ENCODE measurements around the gene VEZT.

The VEZT gene

DNA sequence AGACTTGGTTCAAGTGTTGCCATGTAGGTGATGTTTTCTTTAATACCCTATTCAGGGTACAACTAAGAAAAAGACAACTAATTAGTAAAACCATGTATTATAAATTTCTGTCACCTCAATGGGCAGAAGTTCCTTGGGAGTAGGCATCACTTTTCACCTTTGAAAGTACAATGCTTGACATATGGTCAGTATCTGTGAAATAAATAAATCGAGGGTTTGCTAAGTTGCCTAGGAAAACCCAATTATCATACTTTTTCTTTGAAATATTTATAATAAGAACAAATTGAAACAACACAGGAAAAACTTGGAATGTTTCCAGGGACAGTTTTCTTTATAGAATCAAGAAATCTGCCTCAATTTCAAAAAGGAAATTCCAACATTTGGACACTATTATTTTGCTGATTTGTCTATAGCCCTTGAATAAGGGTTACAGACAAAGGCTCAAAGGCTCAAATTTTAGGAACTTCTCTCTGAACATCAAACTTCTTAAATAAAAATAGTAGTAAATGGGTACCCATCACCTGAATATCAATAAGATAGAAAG, 14.0 kb upstream of the VEZT start:
- no peaks in the 10 kb centered on the region for H3K4me1 ChIP-seq
- H3K36me3 ChIP-seq (ENCODE audit: control insufficient read depth, insufficient read depth, low read length), result no peaks in the 10 kb centered on the region
- H3K27ac ChIP-seq, result no peak overlapping the region
- no peak overlapping the region for H2AFZ ChIP-seq
- TF ChIP-seq, protein P1, sequence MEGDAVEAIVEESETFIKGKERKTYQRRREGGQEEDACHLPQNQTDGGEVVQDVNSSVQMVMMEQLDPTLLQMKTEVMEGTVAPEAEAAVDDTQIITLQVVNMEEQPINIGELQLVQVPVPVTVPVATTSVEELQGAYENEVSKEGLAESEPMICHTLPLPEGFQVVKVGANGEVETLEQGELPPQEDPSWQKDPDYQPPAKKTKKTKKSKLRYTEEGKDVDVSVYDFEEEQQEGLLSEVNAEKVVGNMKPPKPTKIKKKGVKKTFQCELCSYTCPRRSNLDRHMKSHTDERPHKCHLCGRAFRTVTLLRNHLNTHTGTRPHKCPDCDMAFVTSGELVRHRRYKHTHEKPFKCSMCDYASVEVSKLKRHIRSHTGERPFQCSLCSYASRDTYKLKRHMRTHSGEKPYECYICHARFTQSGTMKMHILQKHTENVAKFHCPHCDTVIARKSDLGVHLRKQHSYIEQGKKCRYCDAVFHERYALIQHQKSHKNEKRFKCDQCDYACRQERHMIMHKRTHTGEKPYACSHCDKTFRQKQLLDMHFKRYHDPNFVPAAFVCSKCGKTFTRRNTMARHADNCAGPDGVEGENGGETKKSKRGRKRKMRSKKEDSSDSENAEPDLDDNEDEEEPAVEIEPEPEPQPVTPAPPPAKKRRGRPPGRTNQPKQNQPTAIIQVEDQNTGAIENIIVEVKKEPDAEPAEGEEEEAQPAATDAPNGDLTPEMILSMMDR (IDR thresholded peaks at IDR 0.05), result no peak
- H3K79me2 ChIP-seq, result no peaks in the 10 kb centered on the region
- H3K9me3 ChIP-seq (ENCODE audit: control insufficient read depth, low read length), result no peaks in the 10 kb centered on the region
- no peaks in the 10 kb centered on the region for H3K27me3 ChIP-seq (ENCODE audit: control insufficient read depth, insufficient read depth, low read length)
- H3K9ac ChIP-seq, result no peak overlapping the region
- no peak overlapping the region for H3K4me2 ChIP-seq (ENCODE audit: low read length)
- H3K4me3 ChIP-seq (ENCODE audit: low read depth, low read length), result no peak overlapping the region

DNA sequence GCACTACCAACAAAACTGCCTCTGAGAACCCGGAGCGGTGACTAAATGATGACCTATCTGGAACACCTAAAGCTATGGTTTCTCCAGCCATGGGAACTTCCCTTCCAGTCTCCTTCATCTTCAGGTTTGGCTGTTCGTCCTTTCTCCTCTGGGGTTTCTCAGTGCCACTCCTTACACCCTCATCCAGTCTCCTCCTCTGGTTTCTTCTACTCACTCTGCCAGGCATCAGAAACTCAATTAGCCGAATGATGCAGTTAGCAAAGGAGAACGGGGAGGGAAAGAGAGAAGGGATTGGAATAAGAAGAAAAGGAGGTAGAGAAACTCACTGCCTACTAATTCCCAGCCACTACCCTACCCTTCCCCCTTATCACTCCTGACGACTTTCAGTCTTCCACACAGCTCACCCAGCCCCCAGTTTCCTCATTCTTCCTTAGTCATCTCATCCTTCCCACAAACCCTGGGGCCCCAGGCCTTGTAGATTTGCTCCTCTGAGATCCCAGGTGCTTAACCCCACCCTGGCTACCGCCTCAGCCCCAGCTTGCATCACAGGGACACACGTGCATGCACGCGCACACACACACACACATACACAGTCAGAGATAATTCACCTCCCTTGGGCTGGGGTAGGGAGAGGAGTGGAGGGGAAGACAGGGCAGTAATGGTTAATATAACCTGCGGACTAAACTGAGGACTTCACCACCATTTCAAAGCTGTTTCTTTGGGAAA, 13.3 kb upstream of the VEZT start:
- H3K4me3 ChIP-seq (ENCODE audit: low read depth, low read length), result no peak overlapping the region
- TF ChIP-seq, protein P1 (IDR thresholded peaks at IDR 0.05), result no peak

DNA sequence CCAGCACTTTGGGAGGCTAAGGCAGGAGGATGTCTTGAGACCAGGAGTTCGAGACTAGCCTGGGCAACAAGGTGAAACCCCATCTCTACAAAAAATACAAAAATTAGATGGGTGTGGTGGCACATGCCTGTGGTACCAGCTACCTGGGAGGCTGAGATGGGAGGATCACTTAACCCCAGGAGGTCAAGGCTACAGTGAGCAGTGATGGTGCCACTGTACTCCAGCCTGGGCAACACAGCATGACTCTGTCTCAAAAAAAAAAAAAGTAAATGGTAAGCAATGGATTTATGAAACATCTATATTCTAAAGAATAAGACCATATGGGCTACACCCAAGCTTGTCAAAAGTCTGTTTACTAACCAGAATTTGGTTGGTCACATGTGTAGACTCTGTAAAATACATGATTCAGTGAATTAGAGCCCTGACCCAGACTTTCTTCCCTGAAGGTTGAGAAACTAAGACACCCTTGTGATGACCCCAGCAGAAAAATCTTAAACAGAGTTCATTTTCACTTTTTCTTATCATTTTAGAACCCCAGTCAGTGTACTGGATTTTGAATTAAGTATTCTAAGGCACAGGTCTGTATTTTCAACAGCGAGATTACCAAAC, 12.5 kb upstream of the VEZT start:
- Histone ChIP-seq H3K36me3 (ENCODE audit: control insufficient read depth, insufficient read depth, low read length) (no peaks in the 10 kb centered on the region), H3K4me1 (no peaks in the 10 kb centered on the region), H3K9ac (no peak overlapping the region), H3K27ac (no peak overlapping the region), H3K4me2 (ENCODE audit: low read length) (no peak overlapping the region), H3K27me3 (ENCODE audit: control insufficient read depth, insufficient read depth, low read length) (no peaks in the 10 kb centered on the region), H3K79me2 (no peaks in the 10 kb centered on the region), H3K4me3 (ENCODE audit: low read depth, low read length) (no peak overlapping the region), H3K9me3 (ENCODE audit: control insufficient read depth, low read length) (no peaks in the 10 kb centered on the region), H2AFZ (no peak overlapping the region)
- TF ChIP-seq, protein P1 (IDR thresholded peaks at IDR 0.05), result no peak

More for the DNA sequence above, 13.3 kb upstream of the VEZT start:
- Histone ChIP-seq H3K27ac (no peak overlapping the region), H3K36me3 (ENCODE audit: control insufficient read depth, insufficient read depth, low read length) (no peaks in the 10 kb centered on the region), H3K9ac (no peak overlapping the region), H3K4me1 (no peaks in the 10 kb centered on the region), H3K4me2 (ENCODE audit: low read length) (no peak overlapping the region), H3K79me2 (no peaks in the 10 kb centered on the region), H3K27me3 (ENCODE audit: control insufficient read depth, insufficient read depth, low read length) (no peaks in the 10 kb centered on the region), H3K9me3 (ENCODE audit: control insufficient read depth, low read length) (no peaks in the 10 kb centered on the region), H2AFZ (no peak overlapping the region)

DNA sequence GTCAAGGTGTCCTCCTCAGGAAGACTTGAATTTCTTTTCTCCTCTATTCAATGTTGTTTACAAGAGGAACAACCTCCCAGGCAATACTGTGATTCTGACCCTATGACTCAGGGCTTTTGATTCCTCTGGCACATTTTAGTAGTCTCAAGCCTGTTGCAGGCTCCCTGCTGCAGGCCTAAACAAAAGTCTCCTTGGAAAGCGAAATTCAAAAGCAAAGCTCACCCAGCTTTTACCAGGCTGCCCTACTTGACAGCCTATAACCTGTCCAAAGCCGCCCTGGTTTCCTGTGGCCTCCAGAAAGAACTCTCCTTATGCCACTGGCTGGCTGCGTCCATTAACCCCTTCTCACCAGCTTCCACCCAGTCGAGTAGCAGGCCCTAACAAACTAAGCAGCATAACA, 11.9 kb upstream of the VEZT start:
- no peaks in the 10 kb centered on the region for H3K27me3 ChIP-seq (ENCODE audit: control insufficient read depth, insufficient read depth, low read length)
- TF ChIP-seq, protein P1 (IDR thresholded peaks at IDR 0.05), result no peak
- no peaks in the 10 kb centered on the region for H3K36me3 ChIP-seq (ENCODE audit: control insufficient read depth, insufficient read depth, low read length)
- no peak overlapping the region for H3K4me3 ChIP-seq (ENCODE audit: low read depth, low read length)
- no peak overlapping the region for H3K4me2 ChIP-seq (ENCODE audit: low read length)
- no peak overlapping the region for H3K9ac ChIP-seq
- no peaks in the 10 kb centered on the region for H3K9me3 ChIP-seq (ENCODE audit: control insufficient read depth, low read length)
- H2AFZ ChIP-seq, result peak overlapping the region; percentile 20
- no peaks in the 10 kb centered on the region for H3K79me2 ChIP-seq
- H3K4me1 ChIP-seq, result no peaks in the 10 kb centered on the region
- H3K27ac ChIP-seq, result no peak overlapping the region

All from parathyroid adenoma (tissue), 2 donors.